Keratinocyte (primary cell): ENCODE data around the gene NOSIP. TPM values are rescaled to one million over a fixed set of nuclear protein-coding genes. Genes with fewer than 3 reads are reported as not detected.

Source experiments
- DNase-seq: peaks from one replicate; pipeline ENCODE4 v3.0.0-alpha.2; 2011; ENCODE audit warnings: low read depth, missing footprints, low spot score
- FAIRE-seq: peaks from 2 replicates; lab custom pipeline; 2011; peaks lifted over from hg19 to GRCh38; lab: Jason Lieb, UNC
- H2AFZ ChIP-seq: 2 replicates; pipeline ENCODE4 v1.6.0; 2012; ENCODE audit warnings: low read length, control low read depth, inconsistent platforms; ENCODE audit not compliant: control insufficient read depth
- H3K27ac ChIP-seq: 2 replicates; pipeline ENCODE4 v1.5.1; 2011; ENCODE audit warnings: low read length; ENCODE audit not compliant: control insufficient read depth, insufficient read depth
- H3K27me3 ChIP-seq: 3 replicates; pipeline ENCODE4 v1.6.0; 2011; ENCODE audit warnings: low read length; ENCODE audit not compliant: control insufficient read depth, insufficient read depth; ENCODE audit errors: extremely low read depth
- H3K36me3 ChIP-seq, 2 experiments: 2 replicates in 1 of 2; 3 replicates in 1 of 2; pipeline ENCODE4 v1.5.1; 2011; ENCODE audit warnings: low read length in 2 of 2, mild to moderate bottlenecking in 1 of 2; ENCODE audit not compliant: control insufficient read depth in 2 of 2, insufficient read depth in 2 of 2; ENCODE audit errors: extremely low read depth in 1 of 2
- H3K4me1 ChIP-seq: 3 replicates; pipeline ENCODE4 v1.5.1; 2011; ENCODE audit warnings: low read length; ENCODE audit not compliant: control insufficient read depth, insufficient read depth; ENCODE audit errors: extremely low read depth
- H3K4me2 ChIP-seq: 3 replicates; pipeline ENCODE4 v1.6.0; 2011; ENCODE audit warnings: low read depth, low read length; ENCODE audit not compliant: control insufficient read depth, insufficient read depth; ENCODE audit errors: extremely low read depth
- H3K4me3 ChIP-seq, 3 experiments: fragments of 200-600 bp in 1 of 3; sonication (generic) in 1 of 3; 2 replicates in 2 of 3; 3 replicates in 1 of 3; pipeline ENCODE4 v1.5.1; 2011 to 2016; ENCODE audit warnings: low read length in 3 of 3, mild to moderate bottlenecking in 3 of 3, control low read depth in 2 of 3, inconsistent platforms in 1 of 3, low read depth in 1 of 3, mixed read lengths in 1 of 3, mixed run types in 1 of 3, moderate library complexity in 1 of 3; ENCODE audit not compliant: control insufficient read depth in 2 of 3, insufficient read depth in 2 of 3; ENCODE audit errors: extremely low read depth in 1 of 3
- H3K79me2 ChIP-seq: 2 replicates; pipeline ENCODE4 v1.6.0; 2012; ENCODE audit warnings: low read length; ENCODE audit not compliant: control insufficient read depth, insufficient read depth
- H3K9ac ChIP-seq: 3 replicates; pipeline ENCODE4 v1.6.0; 2011; ENCODE audit warnings: low read length; ENCODE audit not compliant: control insufficient read depth, insufficient read depth; ENCODE audit errors: extremely low read depth
- H3K9me1 ChIP-seq: 3 replicates; pipeline ENCODE4 v1.6.0; 2011; ENCODE audit warnings: low read length; ENCODE audit not compliant: control insufficient read depth, insufficient read depth; ENCODE audit errors: extremely low read depth
- H3K9me3 ChIP-seq: 2 replicates; pipeline ENCODE4 v1.5.1; 2012; ENCODE audit warnings: low read depth, low read length; ENCODE audit not compliant: control insufficient read depth
- H4K20me1 ChIP-seq: 3 replicates; pipeline ENCODE4 v1.6.0; 2011; ENCODE audit warnings: low read length; ENCODE audit not compliant: control insufficient read depth, insufficient read depth; ENCODE audit errors: extremely low read depth
- CTCF ChIP-seq, 3 experiments: IDR thresholded peaks in 1 of 3; conservative IDR thresholded peaks in 1 of 3; optimal IDR thresholded peaks in 1 of 3; 2 replicates in 2 of 3; 3 replicates in 1 of 3; pipeline versions ENCODE3 to v1.5.1; 2011; ENCODE audit warnings: low read length in 3 of 3, mild to moderate bottlenecking in 3 of 3, moderate library complexity in 2 of 3, control low read depth in 1 of 3, inconsistent platforms in 1 of 3; ENCODE audit not compliant: insufficient read depth in 2 of 3; ENCODE audit errors: extremely low read depth in 1 of 3
- EZH2 ChIP-seq: IDR thresholded peaks from one replicate; pipeline ENCODE4 v1.6.1; 2012; ENCODE audit warnings: inconsistent platforms, mild to moderate bottlenecking, low read length, moderate library complexity
- dilution Hi-C: fragments of 300-500 bp; cut with MboI; formaldehyde crosslinking; loops from one replicate; pipeline ENCODE4 v1.7.0; 2020; ENCODE audit warnings: low sequenced_read_pairs; ENCODE audit not compliant: extremely low pct_ligation_motif_present
- polyA minus RNA-seq, 3 experiments: library from RNA; depleted of rRNA, polyadenylated mRNA; stranded (reverse); fragments of >200 nt; gene quantifications; 1 replicate in 1 of 3; 2 replicates in 1 of 3; 3 replicates in 1 of 3; pipeline ENCODE4 v1.2.3, GENCODE V29; 2011
- polyA plus RNA-seq, 5 experiments: library from polyadenylated mRNA; depleted of rRNA in 3 of 5; stranded (reverse) in 3 of 5; stranded (forward) in 1 of 5; unstranded in 1 of 5; fragments of >200 nt; gene quantifications; 1 replicate in 1 of 5; 2 replicates in 3 of 5; 3 replicates in 1 of 5; pipeline versions ENCODE4 v1.2.1 to v1.2.3, GENCODE V29; 2011 to 2012; ENCODE audit warnings: missing spikeins in 2 of 5, low read depth in 1 of 5, low replicate concordance in 1 of 5

The NOSIP gene
- 36.6 to 63.6 TPM (median 42.7 TPM) in 3 replicates for polyA plus RNA-seq
- polyA plus RNA-seq (2011; ENCODE audit: low read depth), result 32.6 TPM
- 27.3 and 64.3 TPM in 2 replicates for polyA plus RNA-seq (2011; cell fraction: cytosol; rRNA removed)
- 59.7 and 72.5 TPM in 2 replicates for polyA plus RNA-seq (2011; cell fraction: nucleus; rRNA removed)
- polyA plus RNA-seq (2012; ENCODE audit: low replicate concordance), result 47.6 and 59.5 TPM in 2 replicates
- 53.5 to 99.5 TPM (median 61.1 TPM) in 3 replicates for polyA minus RNA-seq
- polyA minus RNA-seq (2011; cell fraction: cytosol; rRNA and poly(A)+ RNA removed), result 64.5 TPM
- 19.3 and 27.6 TPM in 2 replicates for polyA minus RNA-seq (2011; cell fraction: nucleus; rRNA and poly(A)+ RNA removed)

GRCh38 chr19:49580264-49581006 is at the start of gene NOSIP:
NOSIP (minus strand) TSS chr19:49580556; CDS start chr19:49560691, 19,865 bp downstream.
- FAIRE-seq, result peak; percentile 71
- Histone ChIP-seq H3K9me3 (no peaks in the 10 kb centered on the region), H3K36me3 (peaks cover 0 to 3% of the 10 kb centered on the region in 2 experiments), H3K79me2 (peaks cover 35% of the 10 kb centered on the region), H3K27me3 (no peaks in the 10 kb centered on the region), H3K4me2 (peak within 1 kb of the TSS; percentile 88), H3K27ac (peak within 1 kb of the TSS; percentile 76), H3K4me1 (peaks cover 15% of the 10 kb centered on the region), H3K4me3 (peak within 1 kb of the TSS; percentile 74 to 99 (median 93)), H3K9me1 (no peaks in the 10 kb centered on the region), H2AFZ (peak within 1 kb of the TSS; percentile 88), H3K9ac (peak within 1 kb of the TSS; percentile 95), H4K20me1 (no peaks in the 10 kb centered on the region)
- peak; percentile 76 for DNase-seq
- dilution Hi-C loops, result no loop called here
- no peak for TF ChIP-seq CTCF (optimal IDR thresholded peaks at IDR 0.05 in 1 of 3, IDR thresholded peaks at IDR 0.05 in 1 of 3, conservative IDR thresholded peaks at IDR 0.05 in 1 of 3; ENCODE audit: extremely low read depth in 1 of 3, insufficient read depth in 2 of 3, low read length in 3 of 3)
- no peak for TF ChIP-seq EZH2

GRCh38 chr19:49629659-49630058 is 49.3 kb upstream of the NOSIP start:
- no peak overlapping the region for H3K27ac ChIP-seq
- no peak overlapping the region for H3K9ac ChIP-seq
- dilution Hi-C loops, result no loop called here
- peaks cover 0 to 7% of the 10 kb centered on the region in 2 experiments for H3K36me3 ChIP-seq
- no peaks in the 10 kb centered on the region for H3K9me1 ChIP-seq
- DNase-seq (no peak), FAIRE-seq (no peak)
- H2AFZ ChIP-seq, result no peak overlapping the region
- no peaks in the 10 kb centered on the region for H3K27me3 ChIP-seq
- H4K20me1 ChIP-seq, result no peaks in the 10 kb centered on the region
- no peaks in the 10 kb centered on the region for H3K79me2 ChIP-seq
- no peaks in the 10 kb centered on the region for H3K9me3 ChIP-seq
- TF ChIP-seq EZH2 (no peak), CTCF (optimal IDR thresholded peaks at IDR 0.05 in 1 of 3, IDR thresholded peaks at IDR 0.05 in 1 of 3, conservative IDR thresholded peaks at IDR 0.05 in 1 of 3; ENCODE audit: extremely low read depth in 1 of 3, insufficient read depth in 2 of 3, low read length in 3 of 3) (no peak)
- peaks cover 3% of the 10 kb centered on the region for H3K4me1 ChIP-seq
- no peak overlapping the region for H3K4me3 ChIP-seq
- H3K4me2 ChIP-seq, result no peak overlapping the region
